ENCODE data around the gene ZNF740. TPM values are rescaled to one million over a fixed set of nuclear protein-coding genes. Genes with fewer than 3 reads are reported as not detected.

The ZNF740 gene, protein sequence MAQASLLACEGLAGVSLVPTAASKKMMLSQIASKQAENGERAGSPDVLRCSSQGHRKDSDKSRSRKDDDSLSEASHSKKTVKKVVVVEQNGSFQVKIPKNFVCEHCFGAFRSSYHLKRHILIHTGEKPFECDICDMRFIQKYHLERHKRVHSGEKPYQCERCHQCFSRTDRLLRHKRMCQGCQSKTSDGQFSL
- 5.2 and 5.9 TPM in 2 replicates for total RNA-seq

DNA sequence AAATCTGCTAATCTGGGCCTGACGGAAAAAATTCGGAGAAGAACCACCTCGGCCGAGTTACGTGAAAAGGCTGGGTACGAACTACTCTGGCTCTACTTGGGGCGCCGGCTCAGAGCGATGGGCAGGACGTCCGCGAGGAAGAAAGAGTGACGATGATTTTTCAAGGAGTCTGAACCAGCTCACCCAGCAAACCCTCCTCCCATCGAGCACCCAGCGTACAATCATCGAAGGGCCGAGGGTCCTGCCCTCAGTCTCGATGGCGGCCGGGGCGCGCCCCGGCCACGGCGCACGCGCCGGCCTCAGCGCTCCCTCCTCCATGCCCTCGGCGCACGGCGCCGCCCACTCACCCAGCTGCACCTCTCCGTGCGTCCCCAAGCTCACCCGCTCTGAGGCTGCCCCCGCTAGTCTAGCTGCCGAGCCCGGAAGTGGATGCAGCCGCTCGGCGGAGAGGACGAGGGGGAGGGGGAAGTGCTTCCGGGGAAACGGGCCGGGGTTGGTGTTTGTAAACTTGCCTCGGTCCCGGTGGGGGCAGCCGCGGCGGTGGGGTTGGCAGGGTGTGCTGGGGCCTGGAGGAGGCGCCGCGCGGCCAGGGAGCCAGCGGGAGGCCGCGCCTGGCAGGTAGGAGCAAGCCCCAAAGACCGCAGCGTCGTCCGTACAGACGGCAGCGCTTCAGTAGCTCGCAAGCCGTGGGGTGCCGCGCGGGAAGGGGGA lies at the start of gene ZNF740, which contains the start of gene CSAD:
TSS of gene ZNF740 (plus strand) at position 503 of the 711 bp plus-strand sequence. CDS start 1,262 bp downstream, outside the sequence.
TSS of gene CSAD (minus strand) at position 706 of the 711 bp plus-strand sequence. CDS start 7,455 bp downstream, outside the sequence.

DNA sequence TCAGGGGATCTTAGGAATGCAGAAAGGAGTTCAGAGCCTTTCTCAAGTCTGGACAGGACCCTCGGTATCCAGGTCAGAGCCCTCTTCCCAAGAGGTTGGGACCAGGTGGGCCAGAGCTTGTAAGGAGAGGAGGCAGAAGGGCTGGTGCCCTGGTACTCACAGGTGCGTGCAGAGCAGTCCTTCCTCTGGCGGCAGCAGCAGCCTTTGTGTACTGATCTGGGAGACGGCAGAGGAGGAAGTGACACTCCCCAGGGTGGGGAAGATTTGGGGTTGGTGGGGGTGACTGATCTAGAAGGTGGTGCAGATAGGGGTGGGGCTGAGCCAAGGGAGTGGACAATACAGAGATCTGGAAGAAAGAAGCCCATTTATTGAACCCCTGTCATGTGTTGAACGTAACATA lies 26.5 kb downstream of the ZNF740 start, which contains the start of gene ITGB7:
TSS of gene ITGB7 (minus strand) at position 210 of the 400 bp plus-strand sequence. CDS start 6,808 bp downstream, outside the sequence.

DNA sequence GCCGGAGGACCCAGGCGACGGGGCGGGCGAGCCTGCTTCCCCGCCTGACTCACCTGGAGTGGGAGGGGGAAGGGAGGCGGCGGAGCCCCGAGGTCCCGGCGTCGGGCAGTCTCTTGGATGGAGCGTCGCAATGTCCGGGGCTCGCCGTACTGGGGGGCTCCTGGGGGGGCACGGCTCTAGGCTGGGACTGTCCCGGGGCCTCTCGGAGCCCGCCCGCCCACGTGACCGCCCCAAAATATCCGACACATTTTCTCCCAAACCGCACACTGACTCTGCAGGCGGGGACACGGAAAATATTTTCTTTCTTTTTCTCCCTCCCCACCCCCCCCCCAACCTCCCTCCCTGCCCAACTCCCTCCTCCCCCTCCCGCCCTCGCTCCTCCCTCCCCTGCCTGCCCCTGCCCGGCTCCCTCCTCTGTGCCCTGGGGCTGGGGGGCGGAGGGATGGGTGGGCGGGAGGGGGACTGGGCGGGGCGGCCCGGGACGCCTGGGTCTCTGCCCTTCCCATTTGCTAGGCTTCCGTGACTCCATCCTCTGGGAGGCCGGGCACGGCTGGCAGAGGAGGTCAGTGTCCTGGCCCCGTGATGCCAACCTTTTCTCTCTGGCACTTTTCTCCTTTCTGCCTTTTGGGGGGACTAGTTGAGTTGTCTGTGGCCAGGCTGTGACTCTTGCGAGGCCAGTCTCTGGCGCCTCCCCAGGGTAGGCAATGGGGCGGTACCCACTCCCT lies 51.6 kb downstream of the ZNF740 start, which contains the start of gene RARG:
TSS of gene RARG (minus strand) at position 289 of the 725 bp plus-strand sequence. CDS start 4,664 bp downstream, outside the sequence.

Other genes with a start within 250 kb of the ZNF740 start
- gene KRT18, start 231.6 kb upstream of the ZNF740 start, total RNA-seq: 135 and 154 TPM in 2 replicates
- 380 and 439 TPM in 2 replicates for gene EIF4B, start 174.3 kb upstream of the ZNF740 start, total RNA-seq
- 68.3 and 74.5 TPM in 2 replicates for gene TNS2, start 130.7 kb upstream of the ZNF740 start, total RNA-seq
- gene SPRYD3, start 101.3 kb upstream of the ZNF740 start, total RNA-seq: 24.7 and 27.1 TPM in 2 replicates
- gene IGFBP6, start 83.1 kb upstream of the ZNF740 start, total RNA-seq: 632 and 635 TPM in 2 replicates
- gene SOAT2, start 77.2 kb upstream of the ZNF740 start, total RNA-seq: under 0.01 TPM in 1 of 2 replicates, not detected in the other
- gene CSAD, start 203 bp downstream of the ZNF740 start, total RNA-seq: 4.2 and 5.4 TPM in 2 replicates
- gene ITGB7, start 26.5 kb downstream of the ZNF740 start, total RNA-seq: under 0.01 TPM in 2 replicates
- gene RARG, start 51.5 kb downstream of the ZNF740 start, total RNA-seq: 27.4 and 32.1 TPM in 2 replicates
- gene ESPL1, start 87.6 kb downstream of the ZNF740 start, total RNA-seq: 12.4 and 13.2 TPM in 2 replicates
- 364 and 411 TPM in 2 replicates for gene PFDN5, start 114.8 kb downstream of the ZNF740 start, total RNA-seq
- 73.4 and 73.5 TPM in 2 replicates for gene MYG1, start 119.0 kb downstream of the ZNF740 start, total RNA-seq
- gene AAAS, start 140.9 kb downstream of the ZNF740 start, total RNA-seq: 95.6 and 105 TPM in 2 replicates
- not detected in 2 replicates for gene SP7, start 155.6 kb downstream of the ZNF740 start, total RNA-seq
- 32.4 and 34.3 TPM in 2 replicates for gene SP1, start 199.5 kb downstream of the ZNF740 start, total RNA-seq
- gene AMHR2, start 243.1 kb downstream of the ZNF740 start, total RNA-seq: not detected in 2 replicates